GM18520 (cell line): Measurements from ENCODE around the gene RYR3.

Experiments
- ATAC-seq: cut with Tn5 transposase; IDR thresholded peaks from one replicate; pipeline ENCODE4 v1.9.1; 2021; ENCODE audit not compliant: unreplicated experiment

Gene RYR3

GRCh38 chr15:33443708-33444107 lies 132.9 kb downstream of the RYR3 start:
- no peak for ATAC-seq

GRCh38 chr15:33445984-33446383 lies 135.2 kb downstream of the RYR3 start:
- ATAC-seq: no peak

DNA sequence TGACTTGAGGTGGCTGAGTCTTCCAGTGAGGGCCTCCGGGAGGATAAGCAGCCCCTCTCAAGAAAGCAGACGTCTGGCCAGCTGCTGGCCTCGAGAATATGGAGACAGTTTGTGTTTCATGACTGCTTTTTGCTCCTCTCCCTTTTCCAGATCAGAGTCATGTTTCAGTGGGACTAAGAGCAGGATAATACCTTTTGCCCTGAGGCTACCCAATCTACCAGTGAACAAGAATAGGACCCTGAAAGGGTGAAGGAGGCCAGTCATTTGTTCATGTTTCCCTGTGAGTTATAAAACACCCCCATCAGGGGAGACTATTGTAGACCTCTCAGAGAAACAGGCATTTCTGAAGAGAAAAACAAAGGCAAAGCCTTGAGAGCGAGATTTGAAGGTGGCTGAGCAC lies 137.4 kb downstream of the RYR3 start:
- ATAC-seq: no peak

DNA sequence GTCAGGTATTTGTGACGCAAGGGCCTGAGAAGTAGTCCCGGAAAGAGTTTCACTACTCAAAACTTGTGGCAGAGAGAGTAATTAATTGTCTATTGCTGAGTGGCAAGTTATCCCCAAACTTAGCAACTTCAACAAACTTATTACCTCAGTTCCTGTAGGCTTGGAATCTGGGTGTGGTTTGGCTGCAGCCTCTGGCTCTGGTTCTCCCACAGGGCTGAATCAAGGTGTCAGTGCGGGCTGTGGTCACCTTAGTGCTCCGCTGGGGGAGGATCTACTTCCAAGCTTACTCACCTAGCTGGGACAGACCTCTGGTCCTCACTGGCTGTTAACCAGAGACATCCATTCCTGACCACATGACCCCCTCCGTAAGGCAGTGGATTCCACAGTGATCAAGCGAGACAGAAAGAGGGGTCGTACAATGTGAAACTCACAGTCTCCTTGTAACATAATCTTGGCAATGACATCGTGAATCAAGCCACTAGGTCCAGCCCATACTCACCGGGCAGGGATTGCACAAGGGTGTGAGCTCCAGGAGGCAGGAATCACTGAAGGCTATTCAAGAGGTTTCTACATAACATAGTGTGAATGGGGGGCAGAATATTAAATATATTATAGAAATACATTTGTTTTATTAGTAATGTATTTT lies 138.3 kb downstream of the RYR3 start:
- ATAC-seq: no peak

GRCh38 chr15:33449810-33450209 lies 139.0 kb downstream of the RYR3 start:
- ATAC-seq: no peak

DNA sequence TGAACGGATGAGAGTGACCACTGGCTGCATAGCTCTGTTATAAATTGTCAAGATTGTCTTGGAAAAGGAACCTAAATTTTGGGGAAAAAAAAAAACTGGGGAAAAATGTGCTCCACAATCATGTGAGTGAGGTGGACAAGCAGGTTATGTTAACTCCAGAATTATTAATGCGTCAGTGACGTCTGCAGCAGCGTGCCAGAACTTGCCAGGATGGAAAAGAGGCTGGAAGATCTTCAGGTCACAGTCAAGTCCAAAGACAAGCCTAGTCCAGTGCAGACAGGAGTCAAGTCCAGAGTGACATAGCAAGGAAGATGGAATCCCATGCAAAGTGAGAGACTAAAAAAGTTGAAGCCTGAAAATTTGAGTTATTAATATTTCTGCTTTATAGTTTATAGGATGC lies 140.6 kb downstream of the RYR3 start:
- no peak for ATAC-seq

- ATAC-seq: no peak
Observed at GRCh38 chr15:33453761-33454160, 143.0 kb downstream of the RYR3 start.

DNA sequence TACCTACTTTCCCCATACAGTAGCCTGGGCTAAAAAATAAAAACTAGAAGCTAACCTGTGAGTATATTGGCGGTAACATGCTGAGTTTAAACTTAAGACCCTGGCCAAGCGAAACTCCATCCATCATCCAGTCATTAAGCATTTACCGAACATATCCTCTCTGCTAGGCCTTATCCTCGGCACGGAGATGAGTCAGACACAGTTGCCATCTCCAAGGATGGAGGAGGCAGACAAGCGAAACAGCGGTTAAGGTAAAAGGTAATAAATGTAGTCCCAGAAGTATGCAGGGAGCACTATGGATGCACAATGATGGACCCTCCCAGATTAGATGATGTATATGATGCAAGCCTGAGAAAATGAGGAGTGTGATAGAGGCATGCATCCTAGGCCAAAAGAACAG lies 143.6 kb downstream of the RYR3 start:
- no peak for ATAC-seq

DNA sequence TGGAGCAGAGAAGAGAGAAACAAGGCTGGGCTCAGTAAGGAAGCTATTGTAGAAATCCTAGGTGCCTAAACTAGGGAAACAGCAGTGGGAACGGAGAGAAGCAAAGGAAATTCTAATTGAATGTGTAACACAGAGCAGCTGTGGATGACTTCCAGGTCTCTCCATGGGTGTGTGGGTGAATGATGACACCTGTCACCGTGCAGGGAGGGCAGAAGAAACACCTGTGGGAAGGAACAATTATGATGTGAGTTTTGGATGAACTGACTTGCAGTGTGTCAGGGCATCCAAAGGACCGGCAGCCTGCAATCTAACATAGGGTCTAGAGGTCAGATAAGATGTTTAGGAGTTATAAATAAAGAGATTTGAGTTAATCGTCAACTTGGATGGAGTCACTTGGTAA lies 144.2 kb downstream of the RYR3 start:
- no peak for ATAC-seq

DNA sequence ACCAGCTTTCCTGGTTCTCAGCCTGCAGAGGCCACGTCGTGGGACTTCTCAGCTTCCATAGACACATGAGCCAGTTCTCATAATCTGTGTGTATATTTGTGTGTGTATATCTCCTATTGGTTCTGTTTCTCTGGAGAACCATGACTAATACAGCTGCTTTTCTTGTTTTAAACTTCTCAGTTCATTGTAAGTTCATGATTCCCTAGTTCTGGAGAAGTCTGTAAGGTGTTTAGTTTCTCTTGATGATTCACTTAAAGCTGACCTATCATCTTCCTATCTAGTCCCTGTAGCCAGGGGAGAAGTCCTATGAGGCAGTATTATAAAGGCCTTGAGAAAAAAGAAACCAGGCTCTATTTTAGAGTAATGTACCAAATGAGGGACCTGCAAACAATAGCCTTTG lies 147.7 kb downstream of the RYR3 start:
- no peak for ATAC-seq

DNA sequence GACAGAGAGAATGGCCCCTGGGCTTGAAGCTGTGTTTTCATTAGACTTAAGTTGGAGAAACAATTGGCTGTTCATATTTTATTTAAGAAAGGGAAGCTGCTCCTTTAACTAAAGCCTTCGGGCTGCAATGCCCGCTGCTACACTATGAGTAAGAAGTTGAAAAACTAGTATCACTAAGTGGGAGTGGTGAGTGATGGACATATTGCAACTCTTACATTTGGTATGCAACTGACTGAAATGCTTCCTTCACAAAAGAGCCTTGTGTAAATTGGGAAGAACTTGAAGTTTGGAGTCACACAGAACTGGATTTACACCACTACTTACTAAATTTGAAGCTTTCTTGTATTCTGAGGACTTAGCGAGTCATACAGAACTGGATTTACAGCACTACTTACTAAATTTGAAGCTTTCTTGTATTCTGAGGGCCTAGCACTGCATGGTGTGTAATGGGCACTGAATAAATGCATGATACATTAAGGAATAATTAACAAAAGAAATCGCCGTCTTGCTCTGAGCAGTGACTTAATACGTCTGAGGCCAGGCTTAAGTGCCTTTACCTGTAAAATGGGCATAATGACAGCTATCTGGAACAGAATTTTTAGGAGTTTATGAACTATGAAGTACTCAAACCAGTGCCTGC lies 149.5 kb downstream of the RYR3 start:
- no peak for ATAC-seq

DNA sequence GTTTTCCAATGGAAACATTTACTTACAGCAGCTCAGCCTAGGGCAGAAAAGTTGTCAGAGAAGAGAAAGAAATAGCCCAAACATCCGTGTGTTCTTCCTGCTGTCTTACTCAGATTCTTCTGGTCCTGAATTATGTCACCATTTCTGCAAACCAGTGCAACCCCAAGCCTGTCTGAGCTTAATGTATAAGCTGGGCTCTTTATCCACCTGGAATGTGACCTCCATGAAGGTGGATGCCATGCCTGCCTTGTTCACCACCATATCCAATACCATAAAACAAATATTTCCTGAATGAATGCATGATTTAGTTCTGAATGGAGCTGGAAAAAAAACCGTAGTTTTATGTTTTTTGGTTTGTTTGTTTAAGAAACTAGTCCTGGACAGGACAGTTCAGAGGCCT lies 150.9 kb downstream of the RYR3 start:
- no peak for ATAC-seq

- ATAC-seq: no peak
Observed at GRCh38 chr15:33467146-33467815, 156.5 kb downstream of the RYR3 start.

- no peak for ATAC-seq
Observed at GRCh38 chr15:33467816-33468163, 157.0 kb downstream of the RYR3 start.

DNA sequence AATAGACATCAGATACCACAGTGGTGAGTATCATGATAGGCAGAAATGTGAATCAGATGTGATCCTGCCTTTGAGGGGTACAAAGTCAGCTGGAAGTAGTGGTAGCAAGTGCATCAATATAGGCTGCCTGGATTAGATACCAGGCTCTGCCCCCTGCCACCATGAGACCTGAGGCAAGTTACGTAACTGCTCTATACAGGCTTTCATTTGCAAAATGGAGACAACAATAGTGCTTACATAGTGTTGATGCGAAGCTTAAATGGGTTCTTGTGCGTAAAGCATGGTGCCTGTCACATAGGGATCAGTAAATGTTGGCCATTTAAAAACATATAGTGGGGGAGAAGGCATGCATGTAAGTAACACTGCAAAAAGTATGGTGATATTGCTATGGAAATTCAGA lies 158.0 kb downstream of the RYR3 start:
- no peak for ATAC-seq

GRCh38 chr15:33473005-33473404 lies 162.2 kb downstream of the RYR3 start:
- ATAC-seq: no peak

DNA sequence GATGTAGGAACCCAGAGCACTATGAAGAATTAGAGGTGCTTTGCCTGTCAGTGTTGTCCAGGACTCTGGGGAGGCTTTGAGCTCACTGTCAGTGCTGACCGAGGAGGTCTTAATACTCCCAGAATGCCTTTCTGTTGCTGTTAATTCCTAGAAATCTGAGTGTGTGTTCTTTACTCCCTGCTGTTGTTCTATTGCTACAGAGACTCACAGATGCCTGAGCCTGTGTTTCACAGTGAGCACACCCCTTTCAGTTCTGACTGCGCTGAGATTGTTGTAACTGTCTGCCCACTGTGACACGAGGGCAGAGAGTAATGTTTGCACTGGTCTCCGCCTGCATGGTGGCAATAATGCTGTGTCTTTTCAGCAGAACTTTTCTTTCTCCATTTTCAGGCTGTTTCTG lies 162.9 kb downstream of the RYR3 start:
- no peak for ATAC-seq

GRCh38 chr15:33476076-33476475 lies 165.3 kb downstream of the RYR3 start:
- ATAC-seq: no peak

DNA sequence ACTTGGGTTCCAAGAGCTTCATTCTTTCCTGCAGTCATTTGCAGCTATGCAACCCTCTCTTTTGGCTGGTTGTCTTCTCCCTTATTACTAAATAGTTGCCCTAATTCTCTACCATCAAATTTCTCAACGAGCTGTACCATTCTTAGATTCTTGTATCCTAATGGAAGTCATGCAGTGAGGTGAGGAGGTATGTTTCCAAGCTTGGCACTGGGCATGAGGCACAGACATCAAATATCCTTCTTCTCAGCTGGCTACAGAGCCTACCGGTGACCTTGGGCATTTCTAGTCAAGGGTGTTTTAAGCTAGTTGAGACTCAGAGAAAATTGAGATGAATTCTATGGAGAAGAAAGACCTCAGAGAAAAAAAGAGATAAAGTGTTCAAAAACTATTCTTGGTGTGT lies 166.1 kb downstream of the RYR3 start:
- no peak for ATAC-seq

DNA sequence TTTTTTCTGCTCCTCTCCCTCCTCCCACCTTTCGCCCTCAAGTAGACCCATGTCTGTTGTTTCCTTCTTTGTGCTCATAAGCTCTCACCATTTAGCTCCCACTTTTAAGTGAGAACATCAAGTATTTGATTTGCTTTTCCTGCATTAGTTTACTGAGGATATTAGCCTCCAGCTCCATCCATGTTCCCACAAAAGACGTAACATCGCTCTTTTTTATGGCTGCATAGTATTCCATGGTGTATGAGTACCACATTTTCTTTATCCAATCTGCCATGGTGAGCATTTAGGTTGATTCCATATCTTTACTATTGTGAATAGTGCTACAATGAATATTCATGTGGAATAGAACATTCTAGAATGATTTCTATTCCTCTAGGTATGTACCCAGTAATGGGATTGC lies 178.6 kb downstream of the RYR3 start:
- ATAC-seq: no peak

DNA sequence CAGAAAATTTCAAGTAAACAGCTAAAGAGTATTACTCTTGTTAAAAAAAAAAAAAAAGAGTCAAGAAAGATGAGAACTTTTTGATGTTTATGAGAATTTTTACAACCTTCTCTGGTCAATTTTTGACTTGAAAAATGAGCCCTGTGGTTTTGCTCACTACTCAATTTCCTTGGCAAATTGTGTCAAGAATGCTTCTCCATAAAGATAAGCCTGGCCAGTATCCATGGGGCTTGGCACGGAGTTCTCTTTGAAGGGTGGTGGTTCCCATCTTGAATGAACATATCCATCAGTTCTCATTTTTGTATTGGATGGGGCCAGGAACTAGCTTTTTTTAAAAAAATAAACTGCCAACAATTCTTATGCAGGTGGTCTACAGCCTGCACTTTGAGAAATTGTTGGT lies 179.9 kb downstream of the RYR3 start:
- no peak for ATAC-seq

GRCh38 chr15:33492434-33493052 lies 181.8 kb downstream of the RYR3 start:
- no peak for ATAC-seq
